ENCODE measurements around the gene FARS2.
A peak's percentile ranks its signal among the peaks of the same experiment; 100 is the strongest.

The FARS2 gene

DNA sequence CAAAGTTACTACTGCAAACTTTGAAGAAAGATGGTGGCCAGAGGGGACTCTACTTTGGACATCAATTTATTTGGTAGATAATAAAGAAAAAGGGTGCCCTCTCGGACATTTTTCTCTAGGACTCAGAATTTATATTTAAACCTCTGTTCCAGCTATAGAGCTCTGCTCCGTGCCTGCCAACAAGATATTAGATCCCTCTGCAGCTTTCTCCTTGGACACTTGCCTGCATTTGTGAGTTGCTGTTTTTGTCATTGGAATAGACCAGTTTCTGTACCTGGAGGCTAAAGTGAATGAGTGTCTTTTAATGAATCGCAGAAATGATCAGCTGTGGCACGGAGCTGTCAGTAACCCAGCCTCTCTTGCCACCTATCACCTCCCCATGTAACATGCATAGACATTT, 491.9 kb downstream of the FARS2 start:
- Histone ChIP-seq H2BK15ac (replicated peaks; ENCODE audit: low read depth) (no peak overlapping the region), H3K4me2 (ENCODE audit: low read length) (no peak overlapping the region), H3K79me2 (ENCODE audit: control insufficient read depth, insufficient read depth, low read length) (no peaks in the 10 kb centered on the region), H2AK5ac (ENCODE audit: low read length) (peak overlapping the region; percentile 80), H2BK120ac (ENCODE audit: low read depth, low read length) (no peak overlapping the region), H3K36me3 (ENCODE audit: control insufficient read depth, insufficient read depth, low read length) (no peaks in the 10 kb centered on the region), H3K27ac (ENCODE audit: low read depth, low read length) (peak overlapping the region; percentile 87), H3K4me3 (ENCODE audit: low read length) (no peak overlapping the region), H3K18ac (ENCODE audit: low read length) (peak overlapping the region; percentile 72), H3K56ac (ENCODE audit: low read length) (peak overlapping the region; percentile 71), H4K5ac (ENCODE audit: low read length) (peak overlapping the region; percentile 60), H4K8ac (ENCODE audit: low read depth, low read length) (no peak overlapping the region), H3K4me1 (ENCODE audit: control insufficient read depth, low read depth, low read length) (peaks cover 15% of the 10 kb centered on the region), H3K27me3 (ENCODE audit: insufficient read depth, low read length, poor library complexity) (no peaks in the 10 kb centered on the region), H3K23ac (ENCODE audit: low read length) (no peak overlapping the region), H3K9ac (ENCODE audit: low read length) (no peak overlapping the region), H3K79me1 (ENCODE audit: low read length) (no peaks in the 10 kb centered on the region), H3K4ac (ENCODE audit: low read depth, low read length) (no peak overlapping the region), H2BK5ac (ENCODE audit: low read length) (peak overlapping the region; percentile 73)
- DNase-seq, result no peak
- WGBS (ENCODE audit: extremely low coverage, insufficient coverage, low lambda C conversion rate), result no CpG with 5 or more reads among the region's 4 CpGs

DNA sequence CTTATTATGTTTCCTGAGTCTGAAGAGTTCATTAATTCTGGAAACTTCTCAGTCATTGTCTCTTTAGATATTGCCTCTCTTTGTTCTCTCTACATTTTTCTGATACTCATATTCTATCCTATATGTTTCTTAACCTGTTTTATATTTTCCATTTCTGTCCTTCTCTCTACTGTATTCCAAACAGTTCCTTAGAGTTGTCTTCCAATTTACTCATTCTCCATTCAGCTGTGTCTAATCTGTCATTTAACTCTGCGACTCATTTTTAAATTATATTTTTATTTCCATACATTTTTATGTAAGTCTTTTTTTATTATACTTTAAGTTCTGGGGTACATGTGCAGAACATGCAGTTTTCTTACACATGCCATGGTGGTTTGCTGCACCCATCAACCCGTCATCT, 493.6 kb downstream of the FARS2 start:
- Histone ChIP-seq H4K8ac (ENCODE audit: low read depth, low read length) (no peak overlapping the region), H2BK5ac (ENCODE audit: low read length) (no peak overlapping the region), H3K4ac (ENCODE audit: low read depth, low read length) (no peak overlapping the region), H3K18ac (ENCODE audit: low read length) (no peak overlapping the region), H3K79me2 (ENCODE audit: control insufficient read depth, insufficient read depth, low read length) (no peaks in the 10 kb centered on the region), H2BK120ac (ENCODE audit: low read depth, low read length) (no peak overlapping the region), H3K4me1 (ENCODE audit: control insufficient read depth, low read depth, low read length) (peaks cover 15% of the 10 kb centered on the region), H3K23ac (ENCODE audit: low read length) (no peak overlapping the region), H3K36me3 (ENCODE audit: control insufficient read depth, insufficient read depth, low read length) (no peaks in the 10 kb centered on the region), H2AK5ac (ENCODE audit: low read length) (no peak overlapping the region), H2BK15ac (replicated peaks; ENCODE audit: low read depth) (no peak overlapping the region), H3K4me3 (ENCODE audit: low read length) (no peak overlapping the region), H3K4me2 (ENCODE audit: low read length) (no peak overlapping the region), H3K27ac (ENCODE audit: low read depth, low read length) (no peak overlapping the region), H3K79me1 (ENCODE audit: low read length) (no peaks in the 10 kb centered on the region), H3K9ac (ENCODE audit: low read length) (no peak overlapping the region), H4K5ac (ENCODE audit: low read length) (no peak overlapping the region), H3K56ac (ENCODE audit: low read length) (no peak overlapping the region), H3K27me3 (ENCODE audit: insufficient read depth, low read length, poor library complexity) (no peaks in the 10 kb centered on the region)
- no CpG with 5 or more reads among the region's 2 CpGs for WGBS (ENCODE audit: extremely low coverage, insufficient coverage, low lambda C conversion rate)
- DNase-seq, result no peak

DNA sequence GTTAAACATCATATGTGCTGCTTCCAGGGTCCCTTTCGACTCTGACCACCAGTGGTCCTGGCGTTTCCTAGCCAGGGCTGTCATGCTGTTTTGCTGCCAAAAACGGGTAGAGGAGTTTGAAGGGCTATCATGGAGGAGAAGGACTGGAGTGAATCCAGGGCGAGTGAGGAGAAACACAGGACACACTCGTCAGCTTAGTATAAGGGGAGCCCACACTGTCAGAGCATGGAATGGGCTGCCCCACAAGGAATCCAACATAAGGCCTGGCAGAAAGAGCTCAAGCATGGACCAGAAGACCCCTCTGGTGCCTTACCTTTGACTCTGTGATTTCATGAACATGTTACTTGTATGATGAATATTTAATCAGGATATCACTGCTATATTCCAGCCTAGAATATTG, 498.3 kb downstream of the FARS2 start:
- WGBS (ENCODE audit: extremely low coverage, insufficient coverage, low lambda C conversion rate), result no CpG with 5 or more reads among the region's 5 CpGs

DNA sequence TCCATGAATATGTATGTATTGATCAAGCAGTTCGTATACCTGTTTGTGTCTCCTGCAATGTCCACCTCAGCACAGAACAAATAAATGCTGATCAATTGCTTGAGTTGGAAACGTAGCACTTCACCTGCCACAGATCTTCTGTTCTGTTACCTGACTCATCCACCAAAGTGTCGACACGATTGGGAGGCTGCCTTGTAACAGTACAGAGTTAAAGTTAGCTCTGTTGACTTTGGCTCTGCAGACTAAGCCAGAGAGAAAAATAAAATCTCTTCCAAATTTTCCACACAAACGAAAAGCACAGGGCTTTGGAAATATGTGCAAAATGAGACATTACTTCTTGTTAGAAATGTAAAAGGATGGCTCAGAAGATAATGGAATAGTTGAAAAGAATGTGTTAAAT, 500.1 kb downstream of the FARS2 start:
- no peak overlapping the region for H3K4me3 ChIP-seq (ENCODE audit: low read length)
- no peaks in the 10 kb centered on the region for H3K79me2 ChIP-seq (ENCODE audit: control insufficient read depth, insufficient read depth, low read length)
- no peak for DNase-seq
- H3K18ac ChIP-seq (ENCODE audit: low read length), result no peak overlapping the region
- H4K5ac ChIP-seq (ENCODE audit: low read length), result no peak overlapping the region
- no peak overlapping the region for H2AK5ac ChIP-seq (ENCODE audit: low read length)
- no peak overlapping the region for H4K8ac ChIP-seq (ENCODE audit: low read depth, low read length)
- H3K4me1 ChIP-seq (ENCODE audit: control insufficient read depth, low read depth, low read length), result no peaks in the 10 kb centered on the region
- H3K4ac ChIP-seq (ENCODE audit: low read depth, low read length), result no peak overlapping the region
- no peak overlapping the region for H3K9ac ChIP-seq (ENCODE audit: low read length)
- no peak overlapping the region for H3K4me2 ChIP-seq (ENCODE audit: low read length)
- no peak overlapping the region for H2BK120ac ChIP-seq (ENCODE audit: low read depth, low read length)
- H3K23ac ChIP-seq (ENCODE audit: low read length), result no peak overlapping the region
- no peaks in the 10 kb centered on the region for H3K27me3 ChIP-seq (ENCODE audit: insufficient read depth, low read length, poor library complexity)
- no peak overlapping the region for H2BK5ac ChIP-seq (ENCODE audit: low read length)
- no CpG with 5 or more reads among the region's 5 CpGs for WGBS (ENCODE audit: extremely low coverage, insufficient coverage, low lambda C conversion rate)
- no peak overlapping the region for H3K27ac ChIP-seq (ENCODE audit: low read depth, low read length)
- no peak overlapping the region for H2BK15ac ChIP-seq (replicated peaks; ENCODE audit: low read depth)
- H3K79me1 ChIP-seq (ENCODE audit: low read length), result no peaks in the 10 kb centered on the region
- H3K36me3 ChIP-seq (ENCODE audit: control insufficient read depth, insufficient read depth, low read length), result no peaks in the 10 kb centered on the region
- H3K56ac ChIP-seq (ENCODE audit: low read length), result no peak overlapping the region

More for the DNA sequence above, 498.3 kb downstream of the FARS2 start:
- Histone ChIP-seq H3K4me3 (ENCODE audit: low read length) (no peak overlapping the region), H2BK5ac (ENCODE audit: low read length) (no peak overlapping the region), H3K4ac (ENCODE audit: low read depth, low read length) (no peak overlapping the region), H4K5ac (ENCODE audit: low read length) (no peak overlapping the region), H3K27ac (ENCODE audit: low read depth, low read length) (no peak overlapping the region), H3K79me2 (ENCODE audit: control insufficient read depth, insufficient read depth, low read length) (no peaks in the 10 kb centered on the region), H2BK15ac (replicated peaks; ENCODE audit: low read depth) (no peak overlapping the region), H3K23ac (ENCODE audit: low read length) (no peak overlapping the region), H2AK5ac (ENCODE audit: low read length) (no peak overlapping the region), H2BK120ac (ENCODE audit: low read depth, low read length) (no peak overlapping the region), H4K8ac (ENCODE audit: low read depth, low read length) (no peak overlapping the region), H3K4me1 (ENCODE audit: control insufficient read depth, low read depth, low read length) (no peaks in the 10 kb centered on the region), H3K4me2 (ENCODE audit: low read length) (no peak overlapping the region), H3K27me3 (ENCODE audit: insufficient read depth, low read length, poor library complexity) (no peaks in the 10 kb centered on the region), H3K36me3 (ENCODE audit: control insufficient read depth, insufficient read depth, low read length) (no peaks in the 10 kb centered on the region), H3K9ac (ENCODE audit: low read length) (no peak overlapping the region), H3K79me1 (ENCODE audit: low read length) (no peaks in the 10 kb centered on the region), H3K18ac (ENCODE audit: low read length) (no peak overlapping the region), H3K56ac (ENCODE audit: low read length) (no peak overlapping the region)
- no peak for DNase-seq

DNA sequence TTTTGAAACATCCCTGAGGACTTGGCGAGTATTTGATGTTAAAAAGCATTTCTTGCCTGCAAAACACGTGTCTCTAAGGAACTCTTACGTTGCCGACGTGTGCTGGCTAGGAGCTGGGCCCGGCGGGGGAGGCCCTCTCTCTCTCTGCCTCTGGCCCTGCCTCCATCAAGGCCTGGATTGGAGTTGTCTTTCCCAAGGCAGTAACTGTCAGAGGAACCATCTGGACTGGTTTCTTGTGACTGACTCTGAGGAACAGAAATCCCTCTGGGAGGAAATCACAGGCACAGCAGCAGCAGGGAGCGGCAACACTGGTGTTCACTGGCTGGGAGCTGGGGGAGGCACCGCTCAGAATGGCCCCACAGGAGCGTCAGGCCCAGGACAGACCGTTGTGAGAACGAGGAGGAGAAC, 501.3 kb downstream of the FARS2 start:
- Histone ChIP-seq H3K4me2 (ENCODE audit: low read length) (no peak overlapping the region), H3K27me3 (ENCODE audit: insufficient read depth, low read length, poor library complexity) (no peaks in the 10 kb centered on the region), H3K4me1 (ENCODE audit: control insufficient read depth, low read depth, low read length) (no peaks in the 10 kb centered on the region), H2BK120ac (ENCODE audit: low read depth, low read length) (no peak overlapping the region), H4K5ac (ENCODE audit: low read length) (no peak overlapping the region), H3K18ac (ENCODE audit: low read length) (no peak overlapping the region), H4K8ac (ENCODE audit: low read depth, low read length) (no peak overlapping the region), H3K4ac (ENCODE audit: low read depth, low read length) (no peak overlapping the region), H3K56ac (ENCODE audit: low read length) (no peak overlapping the region), H3K27ac (ENCODE audit: low read depth, low read length) (no peak overlapping the region), H3K79me1 (ENCODE audit: low read length) (no peaks in the 10 kb centered on the region), H3K9ac (ENCODE audit: low read length) (no peak overlapping the region), H2BK5ac (ENCODE audit: low read length) (no peak overlapping the region), H3K79me2 (ENCODE audit: control insufficient read depth, insufficient read depth, low read length) (no peaks in the 10 kb centered on the region), H3K4me3 (ENCODE audit: low read length) (no peak overlapping the region), H3K23ac (ENCODE audit: low read length) (no peak overlapping the region), H2AK5ac (ENCODE audit: low read length) (no peak overlapping the region), H3K36me3 (ENCODE audit: control insufficient read depth, insufficient read depth, low read length) (no peaks in the 10 kb centered on the region), H2BK15ac (replicated peaks; ENCODE audit: low read depth) (no peak overlapping the region)
- no peak for DNase-seq
- no CpG with 5 or more reads among the region's 12 CpGs for WGBS (ENCODE audit: extremely low coverage, insufficient coverage, low lambda C conversion rate)

DNA sequence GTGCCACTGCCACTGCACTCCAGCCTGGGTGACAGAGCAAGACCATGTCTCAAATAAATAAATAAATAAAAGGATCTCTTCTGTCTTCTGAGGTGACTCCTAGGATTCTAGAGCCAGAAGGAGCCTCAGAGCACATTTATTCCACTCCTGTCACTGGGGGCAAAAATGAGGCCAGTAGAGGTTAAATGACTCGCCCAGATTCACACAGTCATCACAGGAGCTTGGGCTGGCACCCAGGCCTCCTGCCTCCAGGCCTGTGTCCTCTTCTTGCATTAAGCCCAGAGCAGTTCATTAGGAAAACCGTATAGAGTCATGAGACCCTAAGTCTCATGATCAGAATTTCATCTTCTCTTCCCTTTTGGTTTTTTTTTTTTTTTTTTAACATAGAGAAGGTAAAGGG, 502.1 kb downstream of the FARS2 start:
- Histone ChIP-seq H3K4me2 (ENCODE audit: low read length) (no peak overlapping the region), H3K27ac (ENCODE audit: low read depth, low read length) (no peak overlapping the region), H2BK5ac (ENCODE audit: low read length) (no peak overlapping the region), H4K8ac (ENCODE audit: low read depth, low read length) (no peak overlapping the region), H3K27me3 (ENCODE audit: insufficient read depth, low read length, poor library complexity) (no peaks in the 10 kb centered on the region), H3K56ac (ENCODE audit: low read length) (no peak overlapping the region), H3K4me1 (ENCODE audit: control insufficient read depth, low read depth, low read length) (no peaks in the 10 kb centered on the region), H3K9ac (ENCODE audit: low read length) (no peak overlapping the region), H3K18ac (ENCODE audit: low read length) (no peak overlapping the region), H2BK15ac (replicated peaks; ENCODE audit: low read depth) (no peak overlapping the region), H2AK5ac (ENCODE audit: low read length) (no peak overlapping the region), H2BK120ac (ENCODE audit: low read depth, low read length) (no peak overlapping the region), H3K4ac (ENCODE audit: low read depth, low read length) (no peak overlapping the region), H3K4me3 (ENCODE audit: low read length) (no peak overlapping the region), H3K79me2 (ENCODE audit: control insufficient read depth, insufficient read depth, low read length) (no peaks in the 10 kb centered on the region), H3K36me3 (ENCODE audit: control insufficient read depth, insufficient read depth, low read length) (no peaks in the 10 kb centered on the region), H4K5ac (ENCODE audit: low read length) (no peak overlapping the region), H3K79me1 (ENCODE audit: low read length) (no peaks in the 10 kb centered on the region), H3K23ac (ENCODE audit: low read length) (no peak overlapping the region)
- WGBS (ENCODE audit: extremely low coverage, insufficient coverage, low lambda C conversion rate), result no CpG with 5 or more reads among the region's 2 CpGs
- no peak for DNase-seq

Measured in mesendoderm (in vitro differentiated cells).